ENCODE data around the gene KIAA1671. TPM values are rescaled to one million over a fixed set of nuclear protein-coding genes. Genes with fewer than 3 reads are reported as not detected.
"Not testable (repeated sequence)": the region's sequence is repeated elsewhere in the genome, so short reads cannot be mapped to it uniquely, and the experiment has no call there.

Gene KIAA1671
- polyA plus RNA-seq, 1 of the 3 experiments (the other 2 are of a cell fraction), result 7.4 TPM

DNA sequence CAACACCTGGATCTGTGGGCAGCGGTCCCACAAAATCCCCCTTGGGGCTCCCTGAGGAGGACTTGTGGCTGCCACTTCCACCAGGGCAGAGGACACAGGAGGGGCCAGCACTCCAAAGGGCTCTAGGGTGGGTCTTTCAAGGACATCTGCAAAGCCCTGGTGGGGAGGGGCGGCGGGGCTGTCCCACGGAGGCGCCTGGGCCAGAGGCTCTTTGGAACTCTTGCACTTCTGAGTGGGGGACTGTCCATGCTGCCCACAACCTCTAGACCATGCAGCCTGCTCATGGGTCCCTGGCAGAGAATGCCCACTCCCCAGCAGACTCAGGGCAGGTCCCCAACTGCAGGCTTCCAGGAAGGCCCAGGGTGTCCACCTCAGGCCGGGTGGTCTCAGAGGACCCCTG lies 225.8 kb downstream of the KIAA1671 start:
- H3K9me2 ChIP-seq; H3K27me3 ChIP-seq (ENCODE audit: insufficient read depth); H4K20me1 ChIP-seq (ENCODE audit: insufficient read depth); H3K79me2 ChIP-seq (ENCODE audit: insufficient read depth); H3K9me3 ChIP-seq; POLR2A ChIA-PET; H2AFZ ChIP-seq (ENCODE audit: low read depth); H3K27ac ChIP-seq (ENCODE audit: low read depth in 2 of 2, low read length in 1 of 2); H3K9ac ChIP-seq; DNase-seq; H3K4me1 ChIP-seq (ENCODE audit: control insufficient read depth in 1 of 2, insufficient read depth in 2 of 2, low read depth in 1 of 2, low read length in 1 of 2); H3K4me3 ChIP-seq (ENCODE audit: low read depth in 2 of 2, low read length in 1 of 2); H3F3A ChIP-seq (replicated peaks; ENCODE audit: insufficient read depth); H3K4me2 ChIP-seq: not testable (repeated sequence)
- CTCF ChIA-PET, result interaction anchor here (1.2 kb wide), 1 partner anchor 23 kb away, joined by 3 read pairs; no protein-coding TSS in a partner anchor
- H3K36me3 ChIP-seq (replicated peaks in 1 of 2; ENCODE audit: control insufficient read depth in 1 of 2, insufficient read depth in 2 of 2, low read length in 1 of 2), result peaks cover 16 to 40% of the 10 kb centered on the region in 2 experiments
- no CpG with 5 or more reads among the region's 6 CpGs for WGBS (ENCODE audit: low lambda C conversion rate)

DNA sequence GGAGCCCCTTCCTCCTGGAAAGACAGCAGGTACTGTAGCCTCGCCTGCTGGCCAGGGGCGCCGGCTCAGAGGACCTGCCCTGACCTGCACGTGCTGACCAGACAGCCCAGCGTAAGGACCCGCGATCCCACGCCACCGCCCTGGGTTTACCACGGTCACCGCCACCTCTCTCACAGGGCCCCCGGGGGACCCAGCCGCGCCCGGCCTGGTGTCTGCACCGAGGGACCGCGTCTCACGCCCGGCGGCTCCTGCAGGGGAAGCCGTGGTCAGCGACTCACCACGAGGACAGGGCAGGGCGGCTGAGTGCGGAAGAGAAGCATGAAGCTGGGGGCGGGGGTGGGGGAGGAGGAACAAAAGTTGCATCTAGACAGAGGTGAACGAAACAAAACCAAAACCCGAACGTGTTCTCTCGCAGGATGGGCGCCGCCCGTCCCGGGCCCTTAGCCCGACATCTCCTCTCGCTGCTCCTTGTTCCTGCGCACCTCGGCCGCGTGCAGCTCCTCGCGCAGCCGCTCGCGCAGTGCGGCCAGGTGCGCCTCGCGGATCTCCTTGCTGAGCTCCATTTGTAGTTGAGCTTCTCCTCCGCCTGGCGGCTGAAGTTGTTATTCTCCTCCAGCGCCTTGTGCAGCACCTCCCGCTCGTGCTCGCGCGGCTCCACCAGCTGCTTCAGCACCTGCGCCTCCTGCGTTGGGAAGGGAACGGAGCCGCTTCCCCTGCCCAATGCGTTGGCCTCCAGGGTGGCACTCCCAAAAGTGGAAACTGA lies 226.5 kb downstream of the KIAA1671 start:
- peaks cover 16 to 43% of the 10 kb centered on the region in 2 experiments for H3K36me3 ChIP-seq (replicated peaks in 1 of 2; ENCODE audit: control insufficient read depth in 1 of 2, insufficient read depth in 2 of 2, low read length in 1 of 2)
- H3K79me2 ChIP-seq (ENCODE audit: insufficient read depth); H3K4me3 ChIP-seq (ENCODE audit: low read depth in 2 of 2, low read length in 1 of 2); H2AFZ ChIP-seq (ENCODE audit: low read depth); H3K4me2 ChIP-seq; H3K27me3 ChIP-seq (ENCODE audit: insufficient read depth); H3K9me2 ChIP-seq; DNase-seq; H3K9ac ChIP-seq; H4K20me1 ChIP-seq (ENCODE audit: insufficient read depth); H3F3A ChIP-seq (replicated peaks; ENCODE audit: insufficient read depth); H3K9me3 ChIP-seq; H3K27ac ChIP-seq (ENCODE audit: low read depth in 2 of 2, low read length in 1 of 2); POLR2A ChIA-PET; H3K4me1 ChIP-seq (ENCODE audit: control insufficient read depth in 1 of 2, insufficient read depth in 2 of 2, low read depth in 1 of 2, low read length in 1 of 2); CTCF ChIA-PET: not testable (repeated sequence)
- WGBS (ENCODE audit: low lambda C conversion rate), result 98% methylated on average over 43 of the region's 63 CpGs

- 88% methylated on average over 8 of the region's 10 CpGs for WGBS (ENCODE audit: low lambda C conversion rate)
- ChIA-PET CTCF (interaction anchor here (6.6 kb wide), 1 partner anchor 20 kb away, joined by 41 read pairs; no protein-coding TSS in a partner anchor), POLR2A (no interaction called here)
- Histone ChIP-seq H3F3A (replicated peaks; ENCODE audit: insufficient read depth) (no peaks in the 10 kb centered on the region), H4K20me1 (ENCODE audit: insufficient read depth) (no peaks in the 10 kb centered on the region), H3K9me2 (no peaks in the 10 kb centered on the region), H3K27ac (ENCODE audit: low read depth in 2 of 2, low read length in 1 of 2) (no peak overlapping the region), H2AFZ (ENCODE audit: low read depth) (no peak overlapping the region), H3K27me3 (ENCODE audit: insufficient read depth) (no peaks in the 10 kb centered on the region), H3K4me1 (ENCODE audit: control insufficient read depth in 1 of 2, insufficient read depth in 2 of 2, low read depth in 1 of 2, low read length in 1 of 2) (no peaks in the 10 kb centered on the region), H3K4me3 (ENCODE audit: low read depth in 2 of 2, low read length in 1 of 2) (no peak overlapping the region), H3K9me3 (0 out of 2 replicates have a peak, but pooled peaks cover 5% of the 10 kb centered on the region), H3K9ac (no peak overlapping the region), H3K36me3 (replicated peaks in 1 of 2; ENCODE audit: control insufficient read depth in 1 of 2, insufficient read depth in 2 of 2, low read length in 1 of 2) (peaks cover 12 to 30% of the 10 kb centered on the region in 2 experiments), H3K4me2 (no peak overlapping the region), H3K79me2 (ENCODE audit: insufficient read depth) (no peaks in the 10 kb centered on the region)
- TF ChIP-seq, protein P1, sequence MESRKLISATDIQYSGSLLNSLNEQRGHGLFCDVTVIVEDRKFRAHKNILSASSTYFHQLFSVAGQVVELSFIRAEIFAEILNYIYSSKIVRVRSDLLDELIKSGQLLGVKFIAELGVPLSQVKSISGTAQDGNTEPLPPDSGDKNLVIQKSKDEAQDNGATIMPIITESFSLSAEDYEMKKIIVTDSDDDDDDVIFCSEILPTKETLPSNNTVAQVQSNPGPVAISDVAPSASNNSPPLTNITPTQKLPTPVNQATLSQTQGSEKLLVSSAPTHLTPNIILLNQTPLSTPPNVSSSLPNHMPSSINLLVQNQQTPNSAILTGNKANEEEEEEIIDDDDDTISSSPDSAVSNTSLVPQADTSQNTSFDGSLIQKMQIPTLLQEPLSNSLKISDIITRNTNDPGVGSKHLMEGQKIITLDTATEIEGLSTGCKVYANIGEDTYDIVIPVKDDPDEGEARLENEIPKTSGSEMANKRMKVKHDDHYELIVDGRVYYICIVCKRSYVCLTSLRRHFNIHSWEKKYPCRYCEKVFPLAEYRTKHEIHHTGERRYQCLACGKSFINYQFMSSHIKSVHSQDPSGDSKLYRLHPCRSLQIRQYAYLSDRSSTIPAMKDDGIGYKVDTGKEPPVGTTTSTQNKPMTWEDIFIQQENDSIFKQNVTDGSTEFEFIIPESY (IDR thresholded peaks at IDR 0.05; ENCODE audit: borderline replicate concordance, low read depth), result no peak
- TF ChIP-seq JUND (IDR thresholded peaks at IDR 0.05), result no peak
- TF ChIP-seq CHD2 (IDR thresholded peaks at IDR 0.05; ENCODE audit: low read length, partially characterized antibody), result no peak
- TF ChIP-seq TEAD4 (IDR thresholded peaks at IDR 0.05; ENCODE audit: borderline replicate concordance, insufficient read depth), result no peak
- no peak for TF ChIP-seq NRF1 (IDR thresholded peaks at IDR 0.05; ENCODE audit: low read depth, low read length)
- TF ChIP-seq FOSL2 (IDR thresholded peaks at IDR 0.05; ENCODE audit: borderline replicate concordance, low read depth), result no peak
- TF ChIP-seq, protein P2, sequence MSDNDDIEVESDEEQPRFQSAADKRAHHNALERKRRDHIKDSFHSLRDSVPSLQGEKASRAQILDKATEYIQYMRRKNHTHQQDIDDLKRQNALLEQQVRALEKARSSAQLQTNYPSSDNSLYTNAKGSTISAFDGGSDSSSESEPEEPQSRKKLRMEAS (IDR thresholded peaks at IDR 0.05; ENCODE audit: low read depth), result no peak
- TF ChIP-seq POLR2AphosphoS5 (IDR thresholded peaks at IDR 0.05; ENCODE audit: low read depth, low read length), result no peak
- no peak for DNase-seq
Observed at GRCh38 chr22:25182131-25183110, 229.9 kb downstream of the KIAA1671 start.
